ENCODE measurements around the gene CDCA4.

Gene CDCA4

GRCh38 chr14:104973385-104974145 lies 47.3 kb downstream of the CDCA4 start:
- peak; percentile 98 for FAIRE-seq

GRCh38 chr14:104973135-104973384 lies 47.8 kb downstream of the CDCA4 start:
- FAIRE-seq = no peak

GRCh38 chr14:104972301-104973134 lies 48.4 kb downstream of the CDCA4 start:
- FAIRE-seq = peak; percentile 15

GRCh38 chr14:104971447-104972240 lies 49.2 kb downstream of the CDCA4 start:
- FAIRE-seq = no peak

- peak; percentile 97 for FAIRE-seq
These were observed 50.4 kb downstream of the CDCA4 start for GRCh38 chr14:104970231-104971068.

GRCh38 chr14:104969741-104970230 lies 51.1 kb downstream of the CDCA4 start:
- no peak for FAIRE-seq

GRCh38 chr14:104968541-104969401 lies 52.1 kb downstream of the CDCA4 start:
- FAIRE-seq = no peak

- FAIRE-seq = no peak
These were observed 52.7 kb downstream of the CDCA4 start for GRCh38 chr14:104968153-104968527.

GRCh38 chr14:104967386-104968152 lies 53.3 kb downstream of the CDCA4 start:
- FAIRE-seq = no peak

- FAIRE-seq = no peak
These were observed 53.9 kb downstream of the CDCA4 start for GRCh38 chr14:104966981-104967385.

GRCh38 chr14:104966261-104966865 lies 54.5 kb downstream of the CDCA4 start:
- no peak for FAIRE-seq

- no peak for FAIRE-seq
These were observed 55.2 kb downstream of the CDCA4 start for GRCh38 chr14:104965561-104966231.

- no peak for FAIRE-seq
These were observed 56.3 kb downstream of the CDCA4 start for GRCh38 chr14:104964546-104964945.
